ENCODE data around the gene SND1. TPM values are rescaled to one million over a fixed set of nuclear protein-coding genes. Genes with fewer than 3 reads are reported as not detected.

SND1 gene
- total RNA-seq, 2 experiments from 2014 or later, result 158 to 166 TPM

GRCh38 chr7:127862525-127862924, 210.5 kb downstream of the SND1 start:
- ATAC-seq, result no peak
- no peak overlapping the region for H3K4me3 Mint-ChIP-seq
- no peak for DNase-seq
- H3K9me3 Mint-ChIP-seq (ENCODE audit: low read depth), result no peaks in the 10 kb centered on the region
- H3K27ac Mint-ChIP-seq, result no peak overlapping the region
- peaks cover 17% of the 10 kb centered on the region for H3K36me3 Mint-ChIP-seq
- CTCF ChIA-PET, result no interaction called here
- H3K27me3 Mint-ChIP-seq, result no peaks in the 10 kb centered on the region
- peaks cover 42% of the 10 kb centered on the region for H3K4me1 Mint-ChIP-seq

DNA sequence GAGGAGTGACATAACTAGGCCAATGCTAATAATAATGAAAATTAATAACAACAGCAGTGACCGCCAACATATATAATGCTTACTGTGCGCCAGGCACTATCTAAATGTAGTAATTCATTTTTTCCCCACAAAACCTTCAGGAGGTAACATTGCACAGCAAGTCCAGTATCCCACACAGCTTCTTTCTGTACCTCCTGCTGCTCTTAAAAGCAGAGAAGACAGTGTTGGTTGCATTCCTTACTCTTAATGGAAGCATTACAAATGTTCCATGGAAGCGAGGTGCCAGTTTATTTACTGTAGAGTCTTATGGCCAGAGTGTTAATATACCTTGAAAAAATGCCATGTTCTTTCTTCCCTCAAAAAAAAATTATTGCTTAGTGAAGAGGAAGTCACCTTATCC, 211.1 kb downstream of the SND1 start:
- ATAC-seq (no peak), DNase-seq (no peak)
- H3K27me3 Mint-ChIP-seq, result no peaks in the 10 kb centered on the region
- H3K4me1 Mint-ChIP-seq, result peaks cover 37% of the 10 kb centered on the region
- CTCF ChIA-PET, result no interaction called here
- H3K36me3 Mint-ChIP-seq, result peaks cover 20% of the 10 kb centered on the region
- H3K27ac Mint-ChIP-seq, result no peak overlapping the region
- H3K4me3 Mint-ChIP-seq, result no peak overlapping the region
- no peaks in the 10 kb centered on the region for H3K9me3 Mint-ChIP-seq (ENCODE audit: low read depth)

DNA sequence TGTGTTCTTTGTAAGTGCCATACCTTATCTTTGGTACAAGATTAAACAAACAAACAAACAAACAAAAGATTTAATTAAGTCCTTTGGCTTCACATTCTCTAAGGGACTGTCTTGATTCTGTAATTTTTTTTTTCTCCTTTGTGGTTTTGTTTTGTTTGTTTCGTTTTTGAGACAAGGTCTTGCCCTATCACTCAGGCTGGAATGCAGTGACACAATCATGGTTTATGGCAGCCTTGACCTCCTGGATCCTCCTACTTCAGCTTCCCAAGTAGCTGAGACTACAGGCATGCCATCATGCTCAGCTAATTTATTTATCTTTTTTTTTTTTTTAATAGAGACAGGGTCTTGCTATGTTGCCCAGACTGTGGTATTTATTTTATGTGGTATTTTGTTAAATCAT, 213.5 kb downstream of the SND1 start:
- DNase-seq, result no peak
- no peaks in the 10 kb centered on the region for H3K9me3 Mint-ChIP-seq (ENCODE audit: low read depth)
- H3K4me1 Mint-ChIP-seq, result peaks cover 15% of the 10 kb centered on the region
- H3K36me3 Mint-ChIP-seq, result peaks cover 17% of the 10 kb centered on the region
- H3K27ac Mint-ChIP-seq, result no peak overlapping the region
- no peaks in the 10 kb centered on the region for H3K27me3 Mint-ChIP-seq
- CTCF ChIA-PET, result no interaction called here
- H3K4me3 Mint-ChIP-seq, result no peak overlapping the region
- ATAC-seq, result peak; percentile 64

DNA sequence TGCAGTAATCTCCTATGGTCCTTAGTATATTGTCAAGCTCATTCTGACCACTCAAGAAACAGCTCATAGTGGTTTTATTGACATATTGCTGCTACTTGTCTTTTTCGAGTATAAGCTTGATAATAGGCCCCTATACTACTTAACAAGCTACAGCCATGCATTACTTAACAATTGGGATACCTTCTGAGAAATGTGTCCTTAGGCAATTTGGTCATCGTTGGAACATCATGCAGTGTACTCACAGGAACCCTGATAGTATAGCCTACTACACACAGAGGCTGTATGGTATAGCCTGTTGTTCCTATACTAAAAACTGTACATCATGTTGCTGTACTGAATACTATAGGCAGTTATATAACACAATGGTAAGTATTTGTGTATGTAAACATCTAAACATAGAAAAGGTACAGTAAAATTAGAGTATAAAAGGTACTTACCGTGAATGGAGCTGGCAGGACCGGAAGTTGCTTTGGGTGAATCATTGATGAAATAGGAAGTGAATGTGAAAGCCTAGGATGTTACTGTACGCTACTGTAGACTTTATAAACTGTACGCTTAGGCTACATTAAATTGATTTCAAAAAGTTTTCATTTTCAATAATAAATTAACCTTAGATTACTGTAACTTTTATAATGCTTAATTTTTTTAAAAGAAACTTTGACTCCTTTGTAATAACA, 218.4 kb downstream of the SND1 start:
- Mint-ChIP-seq H3K36me3 (peaks cover 14% of the 10 kb centered on the region), H3K9me3 (ENCODE audit: low read depth) (no peaks in the 10 kb centered on the region), H3K4me1 (peaks cover 14% of the 10 kb centered on the region), H3K27me3 (no peaks in the 10 kb centered on the region), H3K4me3 (no peak overlapping the region), H3K27ac (no peak overlapping the region)
- ATAC-seq (no peak), DNase-seq (no peak)
- CTCF ChIA-PET, result interaction anchor here (1.4 kb wide), 1 partner anchor 15 kb away, joined by 4 read pairs; no protein-coding TSS in a partner anchor

- ATAC-seq (no peak), DNase-seq (no peak)
- peaks cover 10% of the 10 kb centered on the region for H3K4me1 Mint-ChIP-seq
Observed at GRCh38 chr7:127871226-127871625, 219.2 kb downstream of the SND1 start.

GRCh38 chr7:127872122-127872521, 220.1 kb downstream of the SND1 start:
- Mint-ChIP-seq H3K27ac (no peak overlapping the region), H3K36me3 (peaks cover 9% of the 10 kb centered on the region), H3K4me3 (no peak overlapping the region), H3K27me3 (no peaks in the 10 kb centered on the region), H3K9me3 (ENCODE audit: low read depth) (no peaks in the 10 kb centered on the region), H3K4me1 (peaks cover 6% of the 10 kb centered on the region)
- CTCF ChIA-PET, result interaction anchor here (0.5 kb wide), 1 partner anchor 338 kb away, joined by 3 read pairs; no protein-coding TSS in a partner anchor
- DNase-seq (no peak), ATAC-seq (no peak)

More at GRCh38 chr7:127871226-127871625, 219.2 kb downstream of the SND1 start:
- no peak overlapping the region for H3K27ac Mint-ChIP-seq
- H3K9me3 Mint-ChIP-seq (ENCODE audit: low read depth), result no peaks in the 10 kb centered on the region
- H3K27me3 Mint-ChIP-seq, result no peaks in the 10 kb centered on the region
- peaks cover 14% of the 10 kb centered on the region for H3K36me3 Mint-ChIP-seq
- H3K4me3 Mint-ChIP-seq, result no peak overlapping the region
- CTCF ChIA-PET, result interaction anchor here (1.4 kb wide), 1 partner anchor 16 kb away, joined by 4 read pairs; no protein-coding TSS in a partner anchor

DNA sequence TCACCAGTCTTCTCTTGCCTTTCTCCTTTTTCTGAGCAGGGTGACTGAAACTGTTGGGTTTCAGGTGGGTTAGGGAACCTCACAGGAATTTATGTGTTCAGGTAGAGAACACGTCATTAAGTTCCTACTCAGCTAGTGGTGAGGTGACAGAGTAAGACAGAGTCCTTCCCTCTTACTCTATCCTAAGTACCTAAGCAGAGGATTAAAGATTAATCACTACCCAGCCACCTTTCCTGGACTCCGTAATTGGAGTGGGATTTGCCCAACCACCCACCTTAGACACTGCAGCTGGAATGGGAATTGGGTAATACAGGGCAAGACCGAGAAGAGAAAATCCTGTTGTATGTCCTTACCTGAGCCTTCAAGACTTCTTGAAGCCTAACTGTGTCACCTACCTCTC, 221.2 kb downstream of the SND1 start:
- Mint-ChIP-seq H3K27me3 (no peaks in the 10 kb centered on the region), H3K36me3 (peaks cover 1% of the 10 kb centered on the region), H3K4me3 (no peak overlapping the region), H3K9me3 (ENCODE audit: low read depth) (no peaks in the 10 kb centered on the region), H3K27ac (no peak overlapping the region), H3K4me1 (peaks cover 5% of the 10 kb centered on the region)
- CTCF ChIA-PET, result no interaction called here
- DNase-seq, result no peak
- no peak for ATAC-seq

DNA sequence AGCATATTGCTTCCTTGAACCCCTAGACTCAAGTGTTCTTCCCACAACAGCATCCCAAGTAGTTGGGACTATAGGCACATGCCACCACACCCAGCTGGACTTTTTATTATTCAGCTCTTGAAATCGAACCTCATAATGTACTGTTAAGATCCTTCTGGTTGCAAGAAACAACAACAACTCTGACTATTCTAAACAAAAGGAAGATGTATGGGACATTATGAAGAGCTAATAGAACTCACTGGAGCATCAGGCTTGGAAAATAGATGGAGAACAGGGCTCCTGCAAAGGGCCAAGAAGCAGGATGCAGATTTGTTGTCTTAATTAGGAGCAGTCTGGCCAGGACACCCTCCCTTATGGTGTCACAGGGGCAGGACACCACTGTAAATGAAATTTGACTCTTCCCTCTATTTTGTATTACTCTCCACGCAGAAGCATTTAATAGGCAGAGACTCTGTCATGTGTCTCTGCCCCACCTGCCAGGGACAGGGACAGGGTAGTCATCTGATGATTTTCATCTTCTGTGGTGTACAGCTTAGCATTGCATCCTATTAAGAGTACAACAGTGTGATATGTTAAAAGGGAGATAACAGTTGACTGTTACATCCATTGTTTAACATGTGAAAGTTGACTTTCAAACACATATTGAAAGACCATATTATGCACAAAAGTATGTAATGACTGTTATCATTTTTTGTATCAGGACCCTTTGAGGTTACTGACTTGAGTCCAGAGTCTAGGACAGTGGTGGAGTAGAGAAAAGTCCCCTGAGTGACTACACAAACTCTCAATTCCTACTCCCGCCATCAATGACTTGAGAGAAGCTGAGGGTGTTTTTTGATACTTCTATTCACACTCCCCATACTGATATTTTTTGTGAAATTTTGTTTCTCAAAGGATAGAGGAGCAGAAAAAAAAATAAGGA, 222.0 kb downstream of the SND1 start:
- CTCF ChIA-PET, result no interaction called here
- DNase-seq (no peak), ATAC-seq (no peak)
- no peak overlapping the region for H3K27ac Mint-ChIP-seq
- no peaks in the 10 kb centered on the region for H3K27me3 Mint-ChIP-seq
- no peaks in the 10 kb centered on the region for H3K9me3 Mint-ChIP-seq (ENCODE audit: low read depth)
- peaks cover 5% of the 10 kb centered on the region for H3K4me1 Mint-ChIP-seq
- H3K4me3 Mint-ChIP-seq, result no peak overlapping the region
- H3K36me3 Mint-ChIP-seq, result peaks cover 1% of the 10 kb centered on the region

- H3K27ac Mint-ChIP-seq, result no peak overlapping the region
- no peak overlapping the region for H3K4me3 Mint-ChIP-seq
- H3K4me1 Mint-ChIP-seq, result peaks cover 5% of the 10 kb centered on the region
- no peaks in the 10 kb centered on the region for H3K9me3 Mint-ChIP-seq (ENCODE audit: low read depth)
- DNase-seq (no peak), ATAC-seq (no peak)
- CTCF ChIA-PET, result no interaction called here
- peaks cover 1% of the 10 kb centered on the region for H3K36me3 Mint-ChIP-seq
- H3K27me3 Mint-ChIP-seq, result no peaks in the 10 kb centered on the region
Observed at GRCh38 chr7:127874951-127875608, 223.1 kb downstream of the SND1 start.

DNA sequence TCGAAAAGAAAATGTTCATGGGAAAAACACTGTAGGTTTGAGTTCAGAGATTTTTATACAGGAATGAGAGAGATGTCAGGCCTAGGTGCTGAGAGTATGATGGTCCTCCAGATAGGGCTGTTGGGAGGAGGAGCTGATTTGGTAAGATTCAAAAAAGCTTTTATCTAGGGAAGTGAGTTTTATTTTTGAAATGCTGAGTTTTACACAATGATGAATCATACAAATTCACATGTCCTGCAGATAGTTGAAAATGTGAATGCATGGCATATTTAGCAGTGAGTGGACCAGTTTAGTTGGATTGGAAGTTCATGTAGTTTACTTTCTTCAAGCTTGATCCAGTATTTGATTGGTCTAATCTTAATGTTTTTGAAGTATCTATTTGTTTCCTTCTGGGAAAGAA, 224.4 kb downstream of the SND1 start:
- Mint-ChIP-seq H3K4me3 (no peak overlapping the region), H3K4me1 (peaks cover 7% of the 10 kb centered on the region), H3K9me3 (ENCODE audit: low read depth) (no peaks in the 10 kb centered on the region), H3K36me3 (peaks cover 1% of the 10 kb centered on the region), H3K27ac (no peak overlapping the region), H3K27me3 (no peaks in the 10 kb centered on the region)
- DNase-seq (no peak), ATAC-seq (no peak)
- CTCF ChIA-PET, result no interaction called here

GRCh38 chr7:127877951-127878350, 226.0 kb downstream of the SND1 start:
- no peaks in the 10 kb centered on the region for H3K9me3 Mint-ChIP-seq (ENCODE audit: low read depth)
- H3K27me3 Mint-ChIP-seq, result no peaks in the 10 kb centered on the region
- no peak for ATAC-seq
- no peak overlapping the region for H3K27ac Mint-ChIP-seq
- peaks cover 1% of the 10 kb centered on the region for H3K36me3 Mint-ChIP-seq
- H3K4me1 Mint-ChIP-seq, result peaks cover 5% of the 10 kb centered on the region
- DNase-seq, result no peak
- H3K4me3 Mint-ChIP-seq, result no peak overlapping the region
- CTCF ChIA-PET, result no interaction called here

DNA sequence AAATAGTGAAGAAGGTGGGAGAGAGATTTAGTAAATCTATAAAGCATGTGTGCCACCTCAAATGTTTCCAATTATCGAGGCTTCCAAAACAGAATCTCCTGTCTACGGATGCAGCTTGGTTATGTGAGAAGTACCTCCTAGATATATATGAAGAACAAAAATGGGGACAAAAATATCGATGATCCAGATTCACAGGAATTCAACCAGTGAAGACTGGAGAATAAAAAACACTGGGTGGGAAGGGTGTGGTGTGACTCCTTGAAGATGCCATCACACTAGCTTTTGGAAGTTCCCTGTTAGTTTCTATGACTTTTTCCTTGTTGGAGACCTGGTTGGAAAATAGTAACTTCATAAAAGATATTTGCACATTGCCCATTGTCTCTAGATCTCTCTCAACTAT, 226.8 kb downstream of the SND1 start:
- Mint-ChIP-seq H3K9me3 (ENCODE audit: low read depth) (no peaks in the 10 kb centered on the region), H3K27me3 (no peaks in the 10 kb centered on the region)

DNA sequence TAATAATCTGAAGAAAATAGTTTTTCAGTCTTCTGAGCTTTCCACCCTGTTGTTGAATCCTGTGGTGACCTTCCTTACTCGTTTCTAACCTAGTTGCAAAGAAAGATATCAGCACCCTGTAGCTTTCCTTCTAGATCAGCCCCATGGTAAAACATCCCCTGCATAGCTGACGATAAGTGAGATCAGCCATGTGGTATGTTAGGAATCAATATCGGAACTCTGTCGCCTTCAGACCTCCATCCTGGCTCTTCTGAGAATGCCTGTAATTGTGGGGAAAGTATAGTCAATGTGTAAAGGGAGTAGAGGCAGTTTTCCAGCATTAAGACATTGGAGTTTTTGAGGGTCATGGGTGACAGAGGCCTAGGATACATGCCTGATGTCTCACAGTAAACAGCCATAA, 227.4 kb downstream of the SND1 start:
- CTCF ChIA-PET, result no interaction called here
- ATAC-seq (no peak), DNase-seq (no peak)
- Mint-ChIP-seq H3K4me3 (no peak overlapping the region), H3K27me3 (no peaks in the 10 kb centered on the region), H3K9me3 (ENCODE audit: low read depth) (no peaks in the 10 kb centered on the region), H3K4me1 (peaks cover 2% of the 10 kb centered on the region), H3K27ac (no peak overlapping the region), H3K36me3 (peaks cover 1% of the 10 kb centered on the region)

More for the DNA sequence above, 226.8 kb downstream of the SND1 start:
- no peak overlapping the region for H3K4me3 Mint-ChIP-seq
- peaks cover 2% of the 10 kb centered on the region for H3K4me1 Mint-ChIP-seq
- H3K27ac Mint-ChIP-seq, result no peak overlapping the region
- CTCF ChIA-PET, result interaction anchor here (0.8 kb wide), 1 partner anchor 87 kb away, joined by 3 read pairs; no protein-coding TSS in a partner anchor
- ATAC-seq, result no peak
- peaks cover 1% of the 10 kb centered on the region for H3K36me3 Mint-ChIP-seq
- DNase-seq, result no peak

Data from activated CD8-positive, alpha-beta memory T cell treated with anti-CD3 and anti-CD28 coated beads, Interleukin-2, amount 10 ng/mL, durations not matched to agents 7 days and 5 days (primary cell).